H9 (cell line): ENCODE measurements around the gene MED27. TPM values are rescaled to one million over a fixed set of nuclear protein-coding genes. Genes with fewer than 3 reads are reported as not detected.

Experiments used
- DNase-seq: peaks from one replicate; pipeline ENCODE4 v3.0.0-alpha.2; 2017
- H2AFZ ChIP-seq: one replicate; pipeline ENCODE4 v1.6.1; 2013; ENCODE audit warnings: mild to moderate bottlenecking, low read length, control low read depth, moderate library complexity
- H2AK5ac ChIP-seq: 2 replicates; pipeline ENCODE4 v1.6.1; 2013; ENCODE audit warnings: low read length, control low read depth, mixed read lengths; ENCODE audit not compliant: insufficient read length
- H2BK120ac ChIP-seq: one replicate; pipeline ENCODE4 v1.6.1; 2013; ENCODE audit warnings: low read depth, mild to moderate bottlenecking, low read length, control low read depth, inconsistent platforms; ENCODE audit not compliant: poor library complexity, severe bottlenecking
- H2BK12ac ChIP-seq: 2 replicates; pipeline ENCODE4 v1.6.1; 2013; ENCODE audit warnings: low read length, control low read depth, mixed read lengths, low read depth; ENCODE audit not compliant: insufficient read length
- H2BK15ac ChIP-seq: 2 replicates; pipeline ENCODE4 v1.6.1; 2013; ENCODE audit warnings: low read depth, low read length, control low read depth
- H2BK20ac ChIP-seq: one replicate; pipeline ENCODE4 v1.6.1; 2013; ENCODE audit warnings: low read depth, mild to moderate bottlenecking, low read length, control low read depth, inconsistent platforms; ENCODE audit not compliant: poor library complexity, severe bottlenecking
- H2BK5ac ChIP-seq: 2 replicates; pipeline ENCODE4 v1.6.1; 2013; ENCODE audit warnings: low read length, control low read depth, mixed read lengths; ENCODE audit not compliant: insufficient read length
- H3K14ac ChIP-seq: 2 replicates; pipeline ENCODE4 v1.6.1; 2013; ENCODE audit warnings: low read length, control low read depth; ENCODE audit not compliant: insufficient read depth
- H3K18ac ChIP-seq: 2 replicates; pipeline ENCODE4 v1.6.1; 2013; ENCODE audit warnings: low read depth, mild to moderate bottlenecking, mixed read lengths, low read length, control low read depth; ENCODE audit not compliant: insufficient read length
- H3K23ac ChIP-seq: 2 replicates; pipeline ENCODE4 v1.6.1; 2013; ENCODE audit warnings: low read length, control low read depth, mixed read lengths, low read depth; ENCODE audit not compliant: insufficient read length
- H3K23me2 ChIP-seq: 2 replicates; pipeline ENCODE4 v1.6.1; 2013; ENCODE audit warnings: low read depth, mild to moderate bottlenecking, mixed read lengths, low read length, control low read depth; ENCODE audit not compliant: insufficient read length, poor library complexity, severe bottlenecking
- H3K27ac ChIP-seq: 2 replicates; pipeline ENCODE4 v1.5.1; 2013; ENCODE audit warnings: low read length, control low read depth, mixed read lengths, low read depth; ENCODE audit not compliant: insufficient read length
- H3K27me3 ChIP-seq: 2 replicates; pipeline ENCODE4 v1.6.1; 2013; ENCODE audit warnings: low read length, control low read depth, inconsistent platforms; ENCODE audit not compliant: insufficient read depth
- H3K4ac ChIP-seq: 2 replicates; pipeline ENCODE4 v1.6.1; 2013; ENCODE audit warnings: low read depth, mild to moderate bottlenecking, control low read depth, inconsistent platforms, low read length, moderate library complexity
- H3K4me1 ChIP-seq: 2 replicates; pipeline ENCODE4 v1.6.1; 2013; ENCODE audit warnings: low read length, control low read depth, inconsistent platforms; ENCODE audit not compliant: insufficient read depth
- H3K4me2 ChIP-seq: 2 replicates; pipeline ENCODE4 v1.6.1; 2013; ENCODE audit warnings: low read length, control low read depth, mixed read lengths; ENCODE audit not compliant: insufficient read length, insufficient read depth
- H3K56ac ChIP-seq: 2 replicates; pipeline ENCODE4 v1.6.1; 2013; ENCODE audit warnings: low read depth, mild to moderate bottlenecking, mixed read lengths, low read length, control low read depth; ENCODE audit not compliant: insufficient read length
- H3K79me1 ChIP-seq: 2 replicates; pipeline ENCODE4 v1.6.1; 2013; ENCODE audit warnings: low read depth, mild to moderate bottlenecking, moderate library complexity, low read length, control low read depth, inconsistent platforms; ENCODE audit not compliant: insufficient read depth, poor library complexity, severe bottlenecking
- H3K79me2 ChIP-seq: 2 replicates; pipeline ENCODE4 v1.6.1; 2013; ENCODE audit warnings: low read length, control low read depth, inconsistent platforms; ENCODE audit not compliant: insufficient read depth
- H3K9ac ChIP-seq: 2 replicates; pipeline ENCODE4 v1.6.1; 2013; ENCODE audit warnings: low read length, control low read depth, mixed read lengths; ENCODE audit not compliant: insufficient read length; ENCODE audit errors: extremely low read depth
- H3K9me3 ChIP-seq: one replicate; pipeline ENCODE4 v1.6.1; 2013; ENCODE audit warnings: low read depth, low read length, inconsistent platforms; ENCODE audit not compliant: control insufficient read depth
- H3T11ph ChIP-seq: one replicate; pipeline ENCODE4 v1.6.1; 2013; ENCODE audit warnings: mild to moderate bottlenecking, low read length, control low read depth, inconsistent platforms
- H4K20me1 ChIP-seq: one replicate; pipeline ENCODE4 v1.6.1; 2013; ENCODE audit not compliant: control insufficient read depth, insufficient read length, insufficient read depth
- H4K5ac ChIP-seq: 2 replicates; pipeline ENCODE4 v1.6.1; 2013; ENCODE audit warnings: low read depth, mild to moderate bottlenecking, mixed read lengths, low read length, control low read depth; ENCODE audit not compliant: insufficient read length
- H4K8ac ChIP-seq: replicated peaks from 2 replicates; pipeline ENCODE4 v1.6.1; 2013; ENCODE audit warnings: low read length, control low read depth, mixed read lengths, low read depth; ENCODE audit not compliant: insufficient read length
- H4K91ac ChIP-seq: 2 replicates; pipeline ENCODE4 v1.6.1; 2013; ENCODE audit warnings: low read depth, mild to moderate bottlenecking, moderate library complexity, mixed read lengths, low read length, control low read depth; ENCODE audit not compliant: insufficient read length
- H3K27ac Mint-ChIP-seq, 3 experiments: 2 replicates in 2 of 3; 3 replicates in 1 of 3; pipeline ENCODE4 v1.8.0; 2020 to 2021; ENCODE audit warnings: mixed read lengths in 3 of 3, mild to moderate bottlenecking in 1 of 3, moderate library complexity in 1 of 3
- H3K27me3 Mint-ChIP-seq: 2 replicates; pipeline ENCODE4 v1.8.0; 2021; ENCODE audit warnings: low read depth, mild to moderate bottlenecking, moderate library complexity, mixed read lengths
- H3K36me3 Mint-ChIP-seq, 3 experiments: 2 replicates in 2 of 3; 3 replicates in 1 of 3; pipeline ENCODE4 v1.8.0; 2020 to 2021; ENCODE audit warnings: low read depth in 3 of 3, mixed read lengths in 3 of 3; ENCODE audit not compliant: insufficient read depth in 1 of 3
- H3K4me1 Mint-ChIP-seq, 2 experiments: 2 replicates each; pipeline ENCODE4 v1.8.0; 2020; ENCODE audit warnings: mixed read lengths in 2 of 2
- H3K4me3 Mint-ChIP-seq, 2 experiments: 2 replicates in 1 of 2; 3 replicates in 1 of 2; pipeline ENCODE4 v1.8.0; 2020 to 2021; ENCODE audit warnings: mild to moderate bottlenecking in 2 of 2, mixed read lengths in 2 of 2, moderate library complexity in 1 of 2
- H3K9me3 Mint-ChIP-seq, 2 experiments: 2 replicates in 1 of 2; 3 replicates in 1 of 2; pipeline ENCODE4 v1.8.0; 2020; ENCODE audit warnings: mild to moderate bottlenecking in 2 of 2, mixed read lengths in 2 of 2, moderate library complexity in 1 of 2
- CTCF ChIP-seq: fragments of 200-600 bp; sonication (generic); conservative IDR thresholded peaks from 3 replicates; pipeline ENCODE4 v1.8.0; 2021; ENCODE audit warnings: antibody characterized with exemption, mild to moderate bottlenecking
- WGBS: extraction: QIAGEN DNeasy Blood & Tissue Kit; methylation state at CpG from one replicate; pipeline ENCODE4 v1.1.7; 2013; ENCODE audit warnings: missing lambda C conversion rate, low lambda C conversion rate, mixed read lengths; ENCODE audit not compliant: insufficient read length; ENCODE audit errors: extremely low coverage; 5-methylcytosine and 5-hydroxymethylcytosine counted together
- total RNA-seq: library from RNA; stranded (reverse); gene quantifications from 2 replicates; pipeline ENCODE4 v1.2.1, GENCODE V29; 2021

Gene MED27
- total RNA-seq, 1 experiment from 2014 or later, result 33.5 TPM

- Histone ChIP-seq H4K20me1 (no peaks in the 10 kb centered on the region), H2AK5ac (no peak overlapping the region), H3K27me3 (no peaks in the 10 kb centered on the region), H3K9ac (no peak overlapping the region), H2BK5ac (no peak overlapping the region), H2AFZ (no peak overlapping the region), H2BK15ac (no peak overlapping the region), H3K23me2 (no peaks in the 10 kb centered on the region), H3K23ac (no peak overlapping the region), H3K4me1 (peaks cover 19% of the 10 kb centered on the region), H3K18ac (no peak overlapping the region), H4K5ac (no peak overlapping the region), H2BK120ac (no peak overlapping the region), H2BK20ac (no peak overlapping the region), H3K4me2 (no peak overlapping the region), H2BK12ac (no peak overlapping the region), H3K79me1 (no peaks in the 10 kb centered on the region), H3K4ac (no peak overlapping the region), H3K79me2 (0 out of 2 replicates have a peak, but pooled peaks cover 2% of the 10 kb centered on the region), H4K91ac (no peak overlapping the region), H3K9me3 (no peaks in the 10 kb centered on the region), H3K27ac (no peak overlapping the region), H3K56ac (no peak overlapping the region), H4K8ac (no peak overlapping the region), H3T11ph (no peak overlapping the region), H3K14ac (no peak overlapping the region)
- Mint-ChIP-seq H3K4me1 (peaks cover 52 to 60% of the 10 kb centered on the region in 2 experiments), H3K4me3 (no peak overlapping the region; a peak in 1 of 5 replicates), H3K27ac (peak overlapping the region in 1 of 3 experiments; percentile 32; a peak in 1 of 7 replicates), H3K27me3 (no peaks in the 10 kb centered on the region), H3K36me3 (no peaks in the 10 kb centered on the region; a peak in 1 of 7 replicates), H3K9me3 (no peaks in the 10 kb centered on the region)
- WGBS, result no CpG with 5 or more reads among the region's 3 CpGs
- no peak for DNase-seq
- no peak for TF ChIP-seq CTCF
Observed at GRCh38 chr9:132030626-132031325, 48.9 kb downstream of the MED27 start.
